NCI-H128 (cell line): ENCODE data around the gene ZNRD2.

Experiments used
- DNase-seq: peaks from one replicate; lab custom pipeline; 2025; ENCODE audit not compliant: unreplicated experiment; lab: John Stamatoyannopoulos, UW

ZNRD2 gene

DNA sequence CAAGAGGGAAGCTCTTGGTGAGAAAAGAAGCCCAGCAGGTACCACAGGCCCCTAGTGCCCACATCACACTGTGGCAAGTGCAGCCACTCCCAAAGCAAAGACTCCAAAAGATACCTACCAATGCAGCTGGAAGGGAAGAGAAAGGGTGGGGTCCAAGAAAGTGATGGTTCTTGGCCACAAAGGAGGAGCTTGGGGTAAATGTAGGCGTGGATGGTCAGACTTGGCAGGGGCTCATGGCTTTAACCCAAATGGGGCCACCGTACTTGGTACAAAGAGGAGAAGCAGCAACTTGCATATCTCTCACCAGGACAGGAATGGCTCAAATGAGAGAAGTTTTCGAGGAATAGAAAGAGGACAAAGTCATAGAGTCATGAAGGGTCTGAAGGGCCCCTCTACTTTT is 39.0 kb downstream of the ZNRD2 start:
- DNase-seq = no peak

DNA sequence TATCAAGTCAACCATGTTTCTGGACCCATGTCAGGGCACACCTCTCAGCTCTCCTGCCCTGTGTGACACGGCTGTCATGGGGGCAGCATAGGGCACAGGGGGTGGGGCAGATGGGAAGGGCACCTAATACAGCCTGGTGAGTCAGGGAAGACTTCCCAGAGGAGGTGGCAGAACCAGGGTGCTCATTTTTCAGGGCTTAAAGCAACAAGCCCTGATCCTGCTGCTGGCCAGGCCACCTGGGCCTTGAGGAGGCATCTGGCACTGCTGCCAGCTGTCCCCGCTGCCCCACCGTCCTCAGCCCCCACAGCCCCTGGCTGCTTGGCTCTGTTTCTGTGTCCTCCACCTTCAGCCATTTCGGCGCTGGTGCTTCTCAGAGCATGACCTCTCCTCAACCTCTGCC is 39.4 kb downstream of the ZNRD2 start:
- no peak for DNase-seq

DNA sequence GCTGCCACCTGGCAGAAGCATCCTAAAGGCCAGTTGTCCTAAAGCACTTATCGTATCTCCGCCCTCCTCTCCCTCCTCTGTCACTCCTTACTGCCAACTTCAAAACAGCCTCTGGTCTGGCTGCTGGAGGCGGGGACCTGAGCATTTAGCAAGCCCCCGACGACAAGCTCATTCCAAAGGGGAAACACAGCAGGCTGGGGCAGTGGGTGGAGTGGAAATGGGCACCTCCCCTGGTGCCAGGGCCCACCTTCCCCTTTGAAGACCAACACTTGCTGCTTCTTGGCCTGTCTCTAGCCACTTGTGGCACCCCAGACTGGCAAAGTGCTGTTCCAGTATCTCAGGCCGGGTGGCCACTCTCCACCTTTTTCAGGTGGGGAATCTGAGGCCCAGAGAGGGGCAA is 40.1 kb downstream of the ZNRD2 start:
- no peak for DNase-seq

DNA sequence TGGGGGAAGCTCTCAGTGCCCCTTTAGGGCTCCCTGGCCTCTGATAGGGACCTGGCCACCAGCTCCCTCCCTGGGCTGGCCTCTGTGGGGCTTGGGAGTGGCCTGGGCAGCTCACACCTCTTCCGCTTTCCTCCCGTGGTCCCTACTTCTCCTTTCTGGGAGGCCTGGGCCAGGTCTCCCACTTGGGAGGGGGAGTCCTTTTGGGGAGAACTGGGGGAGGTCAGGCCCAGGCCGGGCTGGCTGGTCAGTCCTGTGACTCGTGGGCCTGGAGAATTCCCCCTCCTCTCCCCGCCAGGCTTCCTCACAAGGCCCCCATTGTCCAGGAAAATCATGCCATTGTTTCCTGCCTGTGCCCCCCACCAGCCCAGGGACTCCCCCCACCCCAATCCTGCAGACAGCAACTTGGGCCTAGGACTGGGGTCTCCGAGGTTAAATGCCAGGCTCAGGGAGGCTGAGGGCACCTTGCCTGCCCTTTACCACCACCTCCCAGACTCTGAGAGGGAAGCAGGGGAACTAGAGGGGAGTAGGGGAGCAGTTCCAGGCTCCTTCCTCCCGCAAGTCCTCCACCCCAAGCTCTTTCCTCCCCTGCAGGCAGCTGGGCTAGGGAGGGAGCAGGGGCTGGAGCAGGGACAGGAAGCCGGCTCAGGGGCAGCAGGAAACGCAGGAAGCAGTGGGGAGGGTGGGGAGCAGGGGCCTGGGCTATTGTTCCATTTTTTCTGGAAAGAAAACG is 40.9 kb downstream of the ZNRD2 start:
- DNase-seq = no peak

DNA sequence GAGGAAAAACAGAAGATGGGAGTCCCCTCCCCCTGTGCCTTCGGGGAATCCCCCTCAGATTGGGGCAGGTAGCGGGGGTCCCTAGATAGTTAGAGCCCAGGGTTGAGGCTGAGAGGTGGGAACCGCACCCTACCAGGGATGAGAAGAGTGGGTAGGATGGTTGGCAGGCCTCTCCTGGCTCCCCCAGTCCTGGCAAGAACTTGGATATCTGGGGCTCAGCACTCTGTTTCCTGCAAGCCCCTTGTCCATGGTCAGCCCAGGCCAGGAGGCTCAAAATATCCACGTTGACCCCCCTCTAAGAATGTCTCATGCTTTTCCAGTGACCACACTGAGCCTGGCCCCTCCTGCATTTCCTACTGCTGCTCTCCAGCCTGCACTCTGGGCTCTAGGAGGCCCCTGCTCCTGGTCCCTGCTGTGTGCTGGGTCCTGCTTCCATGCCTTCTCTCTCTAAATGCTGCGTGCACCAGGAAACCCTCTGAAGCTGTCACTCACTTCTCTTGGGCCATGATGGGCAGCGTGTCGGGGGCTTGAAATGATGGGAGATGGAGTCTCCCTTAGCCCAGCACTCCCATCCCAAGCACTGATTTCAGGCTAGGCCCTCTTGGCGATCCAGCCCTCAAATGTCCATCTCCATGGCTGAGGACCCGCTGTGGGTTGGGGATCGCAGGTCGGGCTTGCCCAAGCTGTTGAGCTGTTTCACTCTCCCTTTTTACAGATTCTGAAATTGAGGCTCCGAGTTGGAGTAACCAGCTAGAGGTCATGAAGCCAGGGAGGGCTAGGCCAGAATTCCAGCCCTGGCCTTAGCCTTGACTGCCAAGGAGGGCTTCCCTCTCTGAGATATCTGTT is 41.7 kb downstream of the ZNRD2 start:
- no peak for DNase-seq

DNA sequence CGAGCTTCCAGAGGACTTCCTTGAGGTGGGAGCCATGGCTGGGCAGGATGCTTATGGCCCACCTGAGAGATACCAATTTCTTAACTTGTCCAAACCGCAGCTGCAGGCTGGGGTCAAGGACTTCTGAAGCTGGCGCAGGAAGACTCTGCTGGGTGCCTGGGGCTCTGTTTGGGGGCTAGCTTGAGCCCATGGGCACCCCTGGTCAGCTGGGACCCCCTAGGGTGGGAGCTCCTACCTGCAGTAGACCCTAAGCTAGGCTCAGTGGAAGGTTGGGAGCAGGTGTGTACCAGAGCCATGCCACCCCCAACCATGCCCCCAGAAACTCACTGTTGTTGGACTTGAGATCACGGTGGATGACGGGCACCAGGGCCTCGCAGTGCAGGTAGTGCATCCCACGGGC is 42.4 kb downstream of the ZNRD2 start:
- no peak for DNase-seq

DNA sequence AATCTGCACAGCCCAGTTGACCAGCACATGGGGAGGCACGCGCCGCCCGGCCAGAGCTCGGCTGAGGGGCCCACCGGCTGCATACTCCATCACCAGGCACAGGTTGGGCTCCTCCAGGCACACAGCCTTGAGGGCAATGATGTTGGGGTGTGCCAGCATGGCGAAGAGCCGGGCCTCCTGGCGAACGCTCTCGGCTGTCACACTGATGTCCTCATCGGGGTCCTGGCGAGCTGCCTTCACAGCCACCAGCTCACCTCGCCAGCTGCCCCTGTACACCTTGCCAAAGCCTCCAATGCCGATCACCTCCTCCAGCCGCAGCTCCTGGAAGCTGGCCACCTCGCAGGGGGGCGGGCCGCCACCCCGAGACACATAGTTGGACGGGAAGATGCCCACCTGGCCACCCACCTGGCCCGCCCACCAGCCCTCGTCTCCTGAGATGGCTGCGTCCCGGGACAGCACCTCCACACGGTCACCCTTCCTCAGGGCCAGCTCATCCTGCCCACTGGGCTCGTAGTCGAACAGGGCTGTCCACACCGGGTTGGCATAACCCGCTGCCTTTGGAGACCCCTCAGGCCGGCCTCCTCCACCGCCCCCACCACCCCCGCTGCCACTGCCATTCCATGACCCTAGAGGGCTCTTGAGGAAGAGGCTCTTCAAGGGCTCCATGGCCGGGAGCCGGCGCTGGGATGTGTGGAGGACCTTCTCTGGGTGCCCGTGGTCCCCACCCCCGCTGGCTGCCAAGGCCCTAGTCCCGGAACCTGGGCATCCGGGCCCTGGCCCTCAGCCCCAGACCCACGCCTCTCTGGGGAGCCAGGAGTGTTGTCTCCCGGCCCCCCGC is 43.0 kb downstream of the ZNRD2 start:
- no peak for DNase-seq

DNA sequence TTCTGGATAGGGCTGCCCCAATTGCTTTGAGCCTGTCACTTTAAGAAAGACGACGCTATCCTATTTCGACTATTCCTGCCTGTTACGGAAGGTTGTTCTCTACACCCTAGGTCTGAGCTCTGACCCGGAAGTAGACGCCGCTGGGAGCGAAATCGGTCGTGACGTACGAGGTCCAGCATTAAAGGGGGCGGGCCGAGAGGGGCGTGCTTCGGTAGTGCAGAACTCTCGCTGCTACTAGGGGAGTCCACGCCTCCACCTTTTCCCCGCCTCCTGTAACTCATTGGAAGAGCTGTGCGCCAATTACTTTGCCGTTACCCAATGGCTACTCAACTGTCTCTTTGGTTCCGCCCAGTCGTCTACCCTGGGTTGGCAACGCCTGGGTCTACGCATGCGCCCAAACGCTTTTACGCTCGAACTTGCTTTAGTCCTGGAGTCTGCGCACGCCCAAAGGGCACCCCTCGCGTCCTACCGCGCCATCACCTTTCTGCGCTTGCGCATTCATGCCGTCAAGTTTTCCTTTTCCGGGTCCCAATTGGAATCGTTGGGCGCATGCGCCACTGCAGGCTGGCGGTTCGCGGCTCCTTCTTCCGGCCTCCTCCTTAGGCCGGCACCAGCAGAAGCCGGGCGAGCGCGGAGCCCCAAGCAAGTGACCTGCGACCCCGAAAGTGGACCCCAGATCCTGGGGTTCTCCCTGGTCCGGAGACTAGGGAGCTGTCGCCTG is 45.1 kb downstream of the ZNRD2 start, which contains the start of gene PCNX3:
PCNX3 (plus strand) TSS at position 548 of the 721 bp plus-strand sequence. CDS start 536 bp downstream, outside the sequence.
- DNase-seq = peak; percentile 100

DNA sequence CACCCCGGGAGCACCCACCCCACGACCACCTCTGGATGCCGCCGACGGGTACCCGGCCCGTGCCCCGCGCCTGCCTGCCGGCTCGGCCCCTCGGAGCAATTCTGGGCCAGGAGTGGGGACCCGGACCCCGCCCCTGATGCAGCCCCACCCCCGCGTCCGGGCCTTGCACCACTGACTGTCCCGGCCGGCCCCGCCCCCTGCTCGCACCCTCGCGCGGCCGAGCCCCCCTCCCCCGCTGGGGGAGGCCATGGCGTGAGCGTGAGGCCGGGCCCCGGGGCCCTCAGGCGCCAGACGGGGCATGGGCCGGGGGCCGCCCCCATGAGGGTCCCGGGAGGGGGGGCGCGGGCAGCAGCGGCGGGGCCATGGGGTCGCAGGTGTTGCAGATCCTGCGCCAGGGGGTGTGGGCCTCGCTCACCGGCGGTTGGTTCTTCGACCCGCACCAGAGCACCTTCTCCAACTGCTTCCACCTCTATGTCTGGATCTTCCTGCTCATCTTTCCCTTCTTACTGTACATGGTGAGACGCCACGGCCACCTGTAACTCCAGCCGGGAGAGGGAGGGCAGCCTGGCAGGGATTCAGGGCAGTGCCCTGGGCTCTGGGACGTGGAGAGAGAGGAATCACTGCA is 45.8 kb downstream of the ZNRD2 start:
- DNase-seq = no peak

DNA sequence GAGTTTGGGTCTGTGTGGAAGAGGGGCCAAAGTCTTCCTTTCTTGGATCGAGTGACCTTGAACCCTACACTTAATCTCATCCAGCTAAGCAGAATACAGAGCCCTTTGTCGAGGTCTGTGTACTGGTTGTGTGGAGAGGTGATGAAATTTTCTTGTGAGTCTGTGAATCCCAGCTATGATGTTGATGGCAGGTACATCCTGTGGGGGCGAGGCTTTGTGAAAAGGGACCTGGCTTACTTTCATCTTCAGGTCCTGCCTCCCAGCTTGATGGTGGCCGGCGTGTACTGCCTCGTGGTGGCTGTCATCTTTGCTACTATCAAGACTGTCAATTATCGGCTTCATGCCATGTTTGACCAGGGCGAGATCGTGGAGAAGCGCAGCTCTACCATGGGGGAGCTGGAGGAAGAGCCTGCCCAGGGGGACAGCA is 46.3 kb downstream of the ZNRD2 start:
- DNase-seq = no peak

DNA sequence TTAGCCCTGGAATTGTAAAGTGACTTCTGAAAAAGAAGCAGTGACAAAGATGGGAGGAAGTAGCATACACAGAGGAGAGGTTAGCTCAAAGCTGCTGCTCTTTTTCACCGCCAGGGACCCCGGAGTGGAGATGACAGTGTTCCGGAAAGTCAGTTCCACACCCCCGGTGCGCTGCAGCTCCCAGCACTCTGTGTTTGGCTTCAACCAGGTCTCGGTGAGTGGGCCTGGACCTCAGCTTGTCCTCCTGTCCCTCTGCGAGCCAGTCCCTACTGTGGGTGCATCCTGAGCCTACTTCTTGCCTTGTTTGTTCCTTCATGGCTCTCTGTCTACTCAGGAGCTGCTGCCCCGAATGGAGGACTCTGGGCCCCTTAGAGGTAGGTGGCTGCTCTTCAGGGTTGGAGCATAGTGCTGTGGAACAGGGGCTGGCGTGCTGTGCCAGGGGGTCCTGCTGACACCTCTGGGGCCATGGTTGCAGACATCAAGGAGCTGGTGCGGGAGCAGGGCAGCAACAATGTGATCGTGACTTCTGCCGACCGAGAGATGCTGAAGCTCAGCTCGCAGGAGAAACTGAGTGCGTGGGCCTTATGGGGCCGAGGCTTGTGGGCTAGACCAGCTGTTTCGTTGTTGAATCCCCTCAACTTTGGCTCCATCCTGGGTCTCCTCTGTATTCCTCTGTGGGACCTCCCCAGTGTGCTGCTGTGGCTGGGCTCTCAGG is 47.0 kb downstream of the ZNRD2 start:
- no peak for DNase-seq

DNA sequence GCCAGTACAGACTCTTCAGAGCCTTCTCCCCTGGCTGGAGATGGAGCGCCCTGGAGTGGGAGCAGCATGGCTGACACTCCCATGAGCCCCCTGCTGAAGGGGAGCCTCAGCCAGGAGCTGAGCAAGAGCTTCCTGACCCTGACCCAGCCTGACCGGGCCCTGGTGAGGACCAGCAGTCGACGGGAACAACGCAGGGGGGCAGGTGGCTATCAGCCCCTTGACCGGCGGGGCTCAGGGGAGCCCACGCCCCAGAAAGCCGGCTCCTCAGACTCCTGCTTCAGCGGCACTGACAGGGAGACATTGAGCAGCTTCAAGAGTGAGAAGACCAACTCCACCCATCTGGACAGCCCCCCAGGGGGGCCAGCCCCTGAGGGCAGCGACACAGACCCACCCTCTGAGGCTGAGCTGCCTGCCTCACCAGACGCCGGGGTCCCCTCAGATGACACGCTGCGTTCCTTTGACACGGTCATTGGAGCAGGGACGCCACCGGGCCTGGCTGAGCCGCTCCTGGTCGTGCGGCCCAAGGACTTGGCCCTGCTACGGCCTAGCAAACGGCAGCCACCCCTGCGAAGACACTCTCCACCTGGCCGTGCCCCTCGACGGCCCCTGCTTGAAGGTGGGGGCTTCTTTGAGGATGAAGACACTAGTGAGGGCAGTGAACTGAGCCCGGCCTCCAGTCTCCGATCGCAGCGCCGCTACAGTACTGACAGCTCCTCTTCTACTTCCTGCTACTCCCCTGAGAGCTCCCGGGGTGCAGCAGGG is 47.9 kb downstream of the ZNRD2 start:
- no peak for DNase-seq

DNA sequence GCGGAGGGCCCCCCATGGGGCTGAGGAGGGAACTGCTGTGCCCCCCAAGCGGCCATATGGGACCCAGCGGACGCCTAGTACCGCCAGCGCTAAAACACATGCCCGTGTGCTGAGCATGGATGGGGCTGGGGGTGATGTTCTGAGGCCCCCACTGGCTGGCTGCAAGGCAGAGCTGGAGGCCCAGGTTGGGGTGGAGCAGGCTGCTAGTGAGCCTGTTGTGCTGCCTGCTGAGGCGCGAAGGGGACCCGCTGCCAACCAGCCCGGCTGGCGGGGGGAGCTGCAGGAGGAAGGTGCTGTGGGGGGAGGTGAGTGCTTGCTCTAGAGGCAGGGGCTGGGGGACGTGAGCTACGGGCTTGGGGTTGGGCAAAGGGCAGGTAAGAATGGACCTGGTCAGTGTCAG is 48.5 kb downstream of the ZNRD2 start:
- DNase-seq = no peak

DNA sequence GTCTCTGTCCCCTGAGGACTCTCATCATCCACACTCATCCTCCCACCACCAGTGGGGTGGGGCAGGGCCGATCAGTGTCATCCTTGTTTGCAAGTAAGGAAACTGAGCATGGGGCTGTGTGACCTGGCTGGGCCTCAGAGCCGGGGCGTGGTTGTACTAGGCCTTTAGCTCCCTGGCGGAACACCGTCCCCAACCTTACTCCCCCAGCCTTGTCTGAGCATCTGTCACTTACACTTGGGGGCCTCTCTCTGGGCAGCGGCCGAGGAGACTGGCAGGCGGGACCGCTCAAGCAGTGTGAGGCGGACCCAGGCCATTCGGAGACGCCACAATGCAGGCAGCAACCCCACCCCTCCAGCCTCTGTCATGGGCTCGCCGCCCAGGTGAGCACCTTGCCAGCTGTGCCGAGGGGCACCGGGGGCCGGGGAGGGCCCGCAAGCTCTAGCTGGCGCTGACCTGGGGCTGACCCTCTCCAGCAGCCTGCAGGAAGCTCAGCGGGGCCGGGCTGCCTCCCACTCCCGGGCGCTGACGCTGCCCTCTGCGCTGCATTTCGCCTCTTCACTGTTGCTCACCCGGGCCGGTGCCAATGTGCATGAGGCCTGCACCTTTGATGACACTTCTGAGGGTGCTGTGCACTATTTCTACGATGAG is 49.1 kb downstream of the ZNRD2 start:
- DNase-seq = no peak

DNA sequence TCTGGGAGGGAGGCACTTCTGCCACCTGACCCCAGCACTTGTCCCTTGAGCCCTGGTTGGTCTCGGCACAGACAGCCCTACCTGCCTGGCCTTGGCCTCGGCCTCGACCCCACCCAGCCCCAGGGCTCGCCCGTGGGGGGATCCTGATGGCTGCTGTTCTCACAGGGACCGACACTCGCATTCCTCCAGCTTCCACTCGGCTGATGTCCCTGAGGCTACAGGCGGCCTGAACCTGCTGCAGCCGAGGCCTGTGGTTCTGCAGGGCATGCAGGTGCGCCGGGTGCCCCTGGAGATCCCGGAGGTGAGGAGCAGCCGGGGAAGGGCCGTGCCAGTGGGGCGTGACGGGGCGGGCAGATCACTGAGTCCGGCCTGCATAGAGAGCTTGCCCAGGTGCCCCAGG is 50.4 kb downstream of the ZNRD2 start:
- no peak for DNase-seq

DNA sequence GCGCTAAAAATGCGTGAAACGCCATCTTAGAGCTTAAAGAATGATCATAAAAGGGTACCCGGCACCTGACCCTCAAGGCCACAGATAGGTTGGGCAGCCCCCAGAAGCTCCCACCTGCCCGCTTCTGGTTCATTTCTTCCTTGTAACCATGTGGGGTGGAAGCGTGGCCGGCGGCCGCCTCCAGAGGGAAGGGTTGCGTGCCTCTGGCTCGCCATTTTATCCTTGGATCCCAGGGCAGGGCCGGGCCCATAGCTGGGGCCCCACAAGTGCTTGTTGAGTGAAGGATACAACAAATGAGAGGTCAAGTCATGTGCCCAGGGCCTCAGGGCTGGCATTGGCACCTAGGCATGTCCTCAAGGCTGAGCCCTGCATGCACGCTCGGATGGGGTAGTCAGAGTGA is 51.2 kb downstream of the ZNRD2 start:
- no peak for DNase-seq
